OCI-LY1 (cell line): ENCODE measurements around the gene FAAH.

Experiments used
- EZH2 ChIP-seq: fragments of 200-600 bp; sonication (generic), shearing (Covaris generic); IDR thresholded peaks from 2 replicates; pipeline ENCODE4 v1.8.0; 2017; ENCODE audit warnings: borderline replicate concordance, mixed run types, mild to moderate bottlenecking, antibody characterized with exemption, low read length, moderate library complexity, mixed read lengths
- TF ChIP-seq, protein P1 (sequence below): fragments of 200-600 bp; sonication (generic), shearing (Covaris generic); IDR thresholded peaks from 2 replicates; pipeline ENCODE4 v1.5.1; 2017; ENCODE audit warnings: mild to moderate bottlenecking, antibody characterized with exemption, low read length, moderate library complexity, mixed read lengths

GRCh38 chr1:46451948-46452930, 58.1 kb downstream of the FAAH start:
- TF ChIP-seq EZH2 = no peak
- TF ChIP-seq, protein P1, sequence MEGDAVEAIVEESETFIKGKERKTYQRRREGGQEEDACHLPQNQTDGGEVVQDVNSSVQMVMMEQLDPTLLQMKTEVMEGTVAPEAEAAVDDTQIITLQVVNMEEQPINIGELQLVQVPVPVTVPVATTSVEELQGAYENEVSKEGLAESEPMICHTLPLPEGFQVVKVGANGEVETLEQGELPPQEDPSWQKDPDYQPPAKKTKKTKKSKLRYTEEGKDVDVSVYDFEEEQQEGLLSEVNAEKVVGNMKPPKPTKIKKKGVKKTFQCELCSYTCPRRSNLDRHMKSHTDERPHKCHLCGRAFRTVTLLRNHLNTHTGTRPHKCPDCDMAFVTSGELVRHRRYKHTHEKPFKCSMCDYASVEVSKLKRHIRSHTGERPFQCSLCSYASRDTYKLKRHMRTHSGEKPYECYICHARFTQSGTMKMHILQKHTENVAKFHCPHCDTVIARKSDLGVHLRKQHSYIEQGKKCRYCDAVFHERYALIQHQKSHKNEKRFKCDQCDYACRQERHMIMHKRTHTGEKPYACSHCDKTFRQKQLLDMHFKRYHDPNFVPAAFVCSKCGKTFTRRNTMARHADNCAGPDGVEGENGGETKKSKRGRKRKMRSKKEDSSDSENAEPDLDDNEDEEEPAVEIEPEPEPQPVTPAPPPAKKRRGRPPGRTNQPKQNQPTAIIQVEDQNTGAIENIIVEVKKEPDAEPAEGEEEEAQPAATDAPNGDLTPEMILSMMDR = no peak
